Activated naive CD8-positive, alpha-beta T cell treated with anti-CD3 and anti-CD28 coated beads, Interleukin-2, amount 50 U/mL, for 24 hours (primary cell): ENCODE data around the gene GRM8.
"Not testable (repeated sequence)": the region's sequence is repeated elsewhere in the genome, so short reads cannot be mapped to it uniquely, and the experiment has no call there.

Source experiments
- ATAC-seq: fragments of 150-1000 bp; cut with Tn5 transposase; one replicate; pipeline ENCODE4 v1.10.0; 2021
- DNase-seq: peaks from one replicate; pipeline ENCODE4 v3.0.0; 2021
- H3K27ac Mint-ChIP-seq: one replicate; pipeline ENCODE4 v1.8.0; 2021; ENCODE audit warnings: mild to moderate bottlenecking, mixed read lengths
- H3K27me3 Mint-ChIP-seq: one replicate; pipeline ENCODE4 v1.8.0; 2021; ENCODE audit warnings: mixed read lengths
- H3K36me3 Mint-ChIP-seq: one replicate; pipeline ENCODE4 v1.8.0; 2021; ENCODE audit warnings: low read depth, mixed read lengths
- H3K4me1 Mint-ChIP-seq: one replicate; pipeline ENCODE4 v1.8.0; 2021; ENCODE audit warnings: mixed read lengths
- H3K4me3 Mint-ChIP-seq: one replicate; pipeline ENCODE4 v1.8.0; 2021; ENCODE audit warnings: mild to moderate bottlenecking, moderate library complexity, mixed read lengths
- H3K9me3 Mint-ChIP-seq: one replicate; pipeline ENCODE4 v1.8.0; 2021; ENCODE audit warnings: mixed read lengths

The GRM8 gene

DNA sequence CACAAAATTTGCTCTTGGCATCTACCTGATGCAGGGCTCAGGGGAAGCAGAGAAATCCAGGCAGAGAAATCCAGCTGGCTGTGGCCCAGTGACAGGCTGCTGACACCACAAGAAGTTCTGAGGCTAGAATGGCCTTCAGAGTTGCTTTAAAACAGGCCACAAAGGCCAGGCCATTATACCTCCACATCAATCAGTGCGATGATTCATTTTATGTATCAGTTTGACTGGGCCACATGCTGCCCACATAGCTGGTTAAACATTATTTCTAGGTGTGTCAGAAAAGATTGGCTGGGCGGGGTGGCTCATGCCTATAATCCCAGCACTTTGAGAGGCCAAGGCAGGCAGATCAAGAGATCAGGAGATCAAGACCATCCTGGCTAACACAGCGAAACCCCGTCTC, 341.1 kb downstream of the GRM8 start:
- H3K36me3 Mint-ChIP-seq, DNase-seq, H3K4me1 Mint-ChIP-seq, H3K27me3 Mint-ChIP-seq, H3K27ac Mint-ChIP-seq, H3K4me3 Mint-ChIP-seq, H3K9me3 Mint-ChIP-seq, ATAC-seq: not testable (repeated sequence)

DNA sequence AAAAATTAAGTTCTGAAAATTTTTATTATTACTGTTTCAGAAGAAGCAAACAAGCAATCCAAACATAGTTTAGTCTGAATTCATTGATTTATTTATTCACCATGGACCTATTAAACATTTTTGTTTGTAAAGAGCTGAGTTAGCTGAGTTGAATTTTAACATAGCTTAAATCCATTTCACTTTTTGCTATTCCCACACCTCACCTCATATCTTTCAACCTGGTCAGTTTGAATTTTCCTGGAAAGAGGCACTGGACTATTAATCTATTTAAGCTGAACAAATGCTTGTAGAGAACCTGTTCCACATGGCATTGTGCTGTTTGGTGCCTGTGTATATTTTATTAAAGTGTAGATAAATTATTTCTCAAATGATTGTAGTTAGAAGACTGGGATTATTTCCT, 344.2 kb downstream of the GRM8 start:
- H3K4me3 Mint-ChIP-seq, ATAC-seq, H3K4me1 Mint-ChIP-seq, H3K9me3 Mint-ChIP-seq, H3K27me3 Mint-ChIP-seq, H3K27ac Mint-ChIP-seq, H3K36me3 Mint-ChIP-seq, DNase-seq: not testable (repeated sequence)

DNA sequence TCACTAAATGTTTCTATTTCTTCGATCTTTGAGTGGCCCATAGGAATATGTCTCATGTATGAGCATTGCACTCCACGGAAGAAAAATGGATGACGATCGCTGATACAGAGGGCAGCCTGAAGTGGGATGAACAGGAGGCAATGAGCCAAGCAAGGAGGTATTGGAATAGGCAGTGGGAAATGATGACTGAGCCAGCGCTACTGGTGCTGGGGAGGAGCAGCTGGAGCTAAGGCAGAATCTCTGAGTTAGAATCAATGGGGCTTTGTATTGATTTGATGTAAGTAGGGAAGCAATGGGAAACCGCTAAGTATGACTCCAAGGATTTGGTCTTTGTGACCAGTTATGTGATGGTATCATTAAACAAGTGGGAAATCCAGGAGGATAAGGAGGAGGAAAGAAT, 345.1 kb downstream of the GRM8 start:
- ATAC-seq, H3K27me3 Mint-ChIP-seq, H3K4me1 Mint-ChIP-seq, H3K4me3 Mint-ChIP-seq, H3K9me3 Mint-ChIP-seq, DNase-seq, H3K36me3 Mint-ChIP-seq, H3K27ac Mint-ChIP-seq: not testable (repeated sequence)

DNA sequence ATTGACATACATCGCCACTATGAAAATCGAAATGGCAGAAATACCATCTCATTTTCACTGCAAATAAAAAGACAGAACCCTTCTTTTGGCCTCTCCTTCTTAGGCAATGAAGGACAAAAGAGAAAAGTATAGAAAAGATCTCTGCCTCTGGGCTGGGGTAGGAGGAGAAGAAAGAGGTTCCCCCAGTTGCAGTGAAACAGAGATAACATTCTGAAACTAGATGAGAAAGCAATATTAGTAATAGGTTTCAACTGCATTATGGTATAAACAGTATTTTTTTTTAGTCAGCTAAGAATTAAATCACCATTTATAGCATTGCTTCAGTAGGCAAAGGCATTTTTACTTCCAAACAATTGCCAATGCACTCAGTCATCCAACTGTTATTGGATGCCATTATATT, 347.5 kb downstream of the GRM8 start:
- not testable (repeated sequence) for H3K4me3 Mint-ChIP-seq, H3K9me3 Mint-ChIP-seq, H3K36me3 Mint-ChIP-seq, H3K4me1 Mint-ChIP-seq, ATAC-seq, H3K27me3 Mint-ChIP-seq, H3K27ac Mint-ChIP-seq, DNase-seq

DNA sequence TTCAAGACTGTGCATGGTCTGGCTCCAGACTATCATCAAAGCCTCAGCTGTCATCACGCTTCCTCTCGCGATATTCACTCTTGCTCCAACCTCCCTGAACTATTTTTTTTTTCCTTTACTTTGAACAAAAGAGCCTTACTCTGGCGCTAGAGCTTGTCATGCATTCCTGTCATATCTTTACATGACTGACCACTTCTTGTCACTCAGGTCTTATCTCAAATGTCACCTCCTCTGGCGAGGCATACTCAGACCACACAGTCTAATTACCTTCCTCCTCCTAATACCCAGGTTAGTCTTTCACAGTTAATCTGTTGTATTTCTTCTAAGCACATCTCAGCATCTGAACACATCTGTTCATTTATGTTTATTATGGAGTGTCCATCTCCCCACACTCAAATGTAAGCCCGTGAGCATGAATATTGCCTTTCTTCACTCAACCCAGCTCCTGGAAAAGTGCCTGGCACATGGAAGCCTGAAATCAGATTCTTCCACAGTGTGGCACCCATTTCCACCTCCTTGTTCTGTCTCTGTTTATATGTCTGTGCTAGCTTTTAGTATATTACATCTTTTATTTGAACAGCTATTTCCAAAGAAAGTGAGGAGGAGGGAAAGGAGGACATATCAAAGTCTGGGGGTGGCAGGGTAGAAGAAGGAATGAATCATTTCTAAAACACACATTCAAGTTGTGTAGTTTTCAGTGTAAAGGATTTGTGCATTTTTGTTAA, 351.5 kb downstream of the GRM8 start:
- H3K9me3 Mint-ChIP-seq: not testable (repeated sequence)

DNA sequence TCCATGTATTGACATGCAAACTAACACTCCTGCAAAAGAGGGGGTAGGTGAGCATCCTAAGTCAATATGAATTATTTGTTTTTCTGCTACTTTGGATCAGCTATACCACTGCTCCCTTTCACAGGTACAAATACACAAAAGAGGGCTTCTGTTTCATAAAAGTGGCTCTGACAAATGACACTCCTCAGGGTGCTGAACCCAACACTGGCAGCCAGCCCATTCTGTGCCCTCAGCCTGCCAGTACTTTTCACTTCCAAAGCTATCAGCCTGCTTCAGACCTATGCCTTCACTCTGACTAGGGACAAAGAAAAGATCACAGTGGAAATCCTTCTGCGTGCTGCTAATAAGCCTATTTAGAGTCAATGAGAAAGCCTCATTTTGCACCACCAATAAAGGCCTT, 364.8 kb downstream of the GRM8 start:
- not testable (repeated sequence) for H3K36me3 Mint-ChIP-seq, H3K4me3 Mint-ChIP-seq, H3K27me3 Mint-ChIP-seq, H3K4me1 Mint-ChIP-seq, H3K27ac Mint-ChIP-seq, ATAC-seq, DNase-seq, H3K9me3 Mint-ChIP-seq

More for the DNA sequence above, 351.5 kb downstream of the GRM8 start:
- DNase-seq, ATAC-seq, H3K4me1 Mint-ChIP-seq, H3K36me3 Mint-ChIP-seq, H3K27ac Mint-ChIP-seq, H3K4me3 Mint-ChIP-seq: not testable (repeated sequence)
- H3K27me3 Mint-ChIP-seq: peaks cover 16% of the 10 kb centered on the region

DNA sequence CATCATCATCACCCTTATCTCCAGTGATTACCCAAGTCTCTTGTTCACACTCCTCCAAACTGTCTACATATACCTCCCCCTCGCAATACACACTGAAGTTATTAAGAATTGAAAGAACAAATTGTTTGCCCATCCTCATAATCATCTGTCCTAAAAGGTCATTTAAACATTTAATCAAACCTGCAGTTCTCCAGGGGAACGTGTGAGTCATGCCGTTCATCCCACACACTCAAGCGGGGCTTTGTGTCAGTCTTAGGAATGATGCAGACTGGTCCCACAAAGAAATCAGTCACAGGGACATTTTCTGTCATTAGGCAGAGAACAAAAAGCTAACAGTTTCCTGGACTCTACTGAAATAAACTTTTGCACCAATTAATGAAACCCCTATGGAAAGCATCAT, 365.2 kb downstream of the GRM8 start:
- H3K27ac Mint-ChIP-seq, DNase-seq, H3K4me1 Mint-ChIP-seq, H3K4me3 Mint-ChIP-seq, ATAC-seq, H3K27me3 Mint-ChIP-seq, H3K36me3 Mint-ChIP-seq, H3K9me3 Mint-ChIP-seq: not testable (repeated sequence)

DNA sequence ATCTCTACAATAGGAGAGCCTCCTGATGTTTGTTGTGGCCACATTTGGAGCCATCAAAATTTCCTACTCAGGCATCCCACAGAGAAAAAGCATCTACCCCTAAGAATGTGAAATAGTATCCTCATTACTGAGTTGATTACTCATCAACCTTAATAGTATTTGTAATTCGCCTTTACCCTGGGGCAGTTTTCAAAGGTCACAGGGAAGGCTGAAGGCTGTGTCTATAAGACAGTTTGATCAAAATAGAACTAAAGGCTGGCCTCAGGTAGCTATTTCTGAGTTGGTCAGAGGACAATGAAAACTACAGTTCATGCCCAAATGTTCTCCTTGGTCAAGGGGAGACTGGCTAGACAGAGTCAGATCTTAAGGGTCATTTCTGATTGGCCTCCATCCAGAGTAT, 370.0 kb downstream of the GRM8 start:
- not testable (repeated sequence) for ATAC-seq, H3K9me3 Mint-ChIP-seq, H3K27me3 Mint-ChIP-seq, DNase-seq, H3K4me3 Mint-ChIP-seq, H3K36me3 Mint-ChIP-seq, H3K27ac Mint-ChIP-seq, H3K4me1 Mint-ChIP-seq

DNA sequence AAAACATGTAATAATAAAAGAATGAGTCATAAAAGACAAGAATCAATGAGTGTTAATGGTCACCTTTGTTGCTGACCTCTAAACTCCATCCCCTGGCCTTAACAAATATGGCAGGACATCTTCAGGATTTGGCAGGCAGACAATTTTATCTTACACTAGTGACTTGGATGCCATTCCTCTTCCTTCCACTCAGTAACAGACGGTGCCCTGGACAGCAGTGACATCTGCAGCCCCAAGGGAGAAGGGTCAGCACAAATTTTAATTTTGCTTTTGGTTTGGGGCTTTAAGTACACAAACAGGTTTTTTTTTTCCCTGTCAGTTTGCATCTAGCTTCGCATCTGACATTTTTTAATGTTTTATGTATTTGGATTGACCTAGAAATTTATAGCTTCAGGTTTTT, 370.8 kb downstream of the GRM8 start:
- not testable (repeated sequence) for H3K9me3 Mint-ChIP-seq, ATAC-seq, H3K36me3 Mint-ChIP-seq, H3K27me3 Mint-ChIP-seq, H3K4me1 Mint-ChIP-seq, H3K4me3 Mint-ChIP-seq, H3K27ac Mint-ChIP-seq, DNase-seq

DNA sequence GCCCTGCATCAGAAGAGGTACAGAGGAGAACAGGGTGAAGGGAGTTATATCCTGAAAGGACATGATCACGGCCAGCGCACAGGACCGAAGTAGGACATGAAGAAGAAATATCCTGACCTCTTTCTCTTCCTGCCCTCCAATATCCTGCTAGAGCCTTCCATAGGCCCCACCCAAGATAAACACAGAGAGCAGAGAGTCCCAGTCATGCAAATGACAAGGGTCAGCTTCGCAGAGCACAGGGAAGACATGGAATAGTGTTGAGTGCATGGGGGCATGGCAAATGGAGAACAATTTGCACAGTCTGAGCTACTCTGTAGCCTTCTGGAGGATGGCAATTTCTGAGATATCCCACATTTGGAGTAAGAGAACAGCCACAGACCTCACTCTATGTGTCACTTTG, 371.4 kb downstream of the GRM8 start:
- Mint-ChIP-seq H3K4me1 (no peaks in the 10 kb centered on the region), H3K27ac (no peak overlapping the region), H3K36me3 (no peaks in the 10 kb centered on the region), H3K27me3 (no peaks in the 10 kb centered on the region), H3K4me3 (no peak overlapping the region), H3K9me3 (no peaks in the 10 kb centered on the region)
- ATAC-seq: no peak
- no peak for DNase-seq

DNA sequence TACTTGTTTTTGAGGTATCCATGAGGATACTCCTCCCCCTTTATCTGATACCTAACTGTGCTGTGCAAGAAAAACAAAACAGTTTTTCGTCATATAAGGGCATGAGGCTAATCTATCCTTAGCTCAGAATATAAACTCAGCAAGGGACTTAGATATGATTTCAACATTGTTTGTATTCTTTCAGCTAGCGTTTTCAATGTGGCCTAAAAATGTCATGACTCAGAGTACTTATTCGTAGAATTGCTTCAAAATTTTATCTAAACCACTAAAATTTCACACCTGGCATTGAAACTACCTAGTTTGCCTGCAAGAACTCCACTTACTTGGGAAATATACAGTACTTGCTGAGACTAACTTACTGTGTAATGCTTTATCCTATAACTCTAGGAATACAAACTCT, 376.2 kb downstream of the GRM8 start:
- H3K27me3 Mint-ChIP-seq, H3K9me3 Mint-ChIP-seq, DNase-seq, H3K4me3 Mint-ChIP-seq, ATAC-seq, H3K27ac Mint-ChIP-seq, H3K36me3 Mint-ChIP-seq, H3K4me1 Mint-ChIP-seq: not testable (repeated sequence)

DNA sequence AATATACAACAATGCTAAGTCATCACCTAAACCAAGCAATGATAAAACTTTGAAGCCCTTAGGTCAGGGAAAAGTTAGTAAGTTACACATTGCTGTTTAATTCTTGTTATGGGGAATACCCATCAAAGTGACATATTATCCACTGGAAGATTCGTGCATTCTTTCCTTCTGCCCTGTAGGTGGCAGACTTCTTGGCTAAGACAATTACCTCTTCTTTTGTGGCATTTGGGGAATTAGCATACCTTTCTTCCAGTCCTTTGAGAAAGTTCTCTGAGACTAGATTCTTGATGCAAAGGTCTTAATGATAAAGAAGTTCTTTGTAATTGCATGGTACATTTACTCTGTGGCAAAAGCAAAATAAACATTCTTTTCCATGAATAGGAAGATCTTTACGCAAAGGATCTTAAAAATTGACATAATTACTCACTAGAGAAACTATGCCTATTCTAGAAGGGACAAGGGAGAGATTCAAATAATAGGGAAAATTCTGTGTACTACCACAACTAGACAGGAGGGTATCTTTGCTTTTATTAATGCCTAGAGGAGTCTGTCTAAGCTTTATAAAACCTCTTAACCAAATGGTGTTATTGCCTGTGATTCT, 395.9 kb downstream of the GRM8 start:
- DNase-seq (no peak), ATAC-seq (no peak)
- H3K9me3 Mint-ChIP-seq: no peaks in the 10 kb centered on the region
- H3K4me1 Mint-ChIP-seq: no peaks in the 10 kb centered on the region
- peaks cover 4% of the 10 kb centered on the region for H3K27me3 Mint-ChIP-seq
- H3K27ac Mint-ChIP-seq: no peak overlapping the region
- H3K36me3 Mint-ChIP-seq: no peaks in the 10 kb centered on the region
- no peak overlapping the region for H3K4me3 Mint-ChIP-seq

DNA sequence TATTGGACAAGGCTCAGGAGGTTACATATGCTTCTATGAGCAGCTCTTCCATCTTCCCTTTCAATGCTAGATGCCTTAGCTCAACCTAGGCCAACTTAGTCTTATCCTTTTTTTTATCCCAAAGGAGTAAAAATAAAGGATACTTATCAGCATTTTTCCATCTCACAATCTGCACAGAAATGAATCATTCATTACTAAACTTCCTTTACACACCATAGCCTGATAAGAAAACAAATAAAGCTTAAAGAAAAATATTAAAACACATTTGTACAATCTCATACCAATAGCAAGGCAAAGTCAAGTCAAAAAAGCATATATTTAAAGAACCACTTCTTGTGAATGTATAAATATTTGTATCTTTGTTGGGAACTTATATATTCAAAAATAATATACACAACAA, 407.4 kb downstream of the GRM8 start:
- Mint-ChIP-seq H3K27ac (no peak overlapping the region), H3K4me3 (no peak overlapping the region), H3K9me3 (peaks cover 5% of the 10 kb centered on the region)

DNA sequence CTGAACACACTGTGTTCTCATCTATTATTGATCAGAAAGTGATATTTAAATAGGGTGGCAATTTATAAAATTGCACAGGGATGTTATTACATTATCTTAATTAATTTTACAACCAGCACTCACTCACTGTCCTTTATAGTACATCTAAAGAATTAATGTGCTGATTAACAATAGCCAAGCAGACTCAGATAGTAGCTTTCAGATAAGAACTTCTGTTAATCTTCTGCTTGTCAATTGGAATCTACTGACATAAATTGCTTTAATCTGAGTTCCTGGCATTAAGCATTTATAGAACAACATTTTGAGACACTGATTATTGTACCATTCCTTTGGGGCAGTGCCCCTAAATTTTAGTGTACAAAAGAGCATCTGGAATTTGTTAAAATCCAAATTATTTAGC, 408.9 kb downstream of the GRM8 start:
- H3K36me3 Mint-ChIP-seq: no peaks in the 10 kb centered on the region
- DNase-seq (no peak), ATAC-seq (no peak)
- no peak overlapping the region for H3K4me3 Mint-ChIP-seq
- H3K27me3 Mint-ChIP-seq: no peaks in the 10 kb centered on the region
- no peak overlapping the region for H3K27ac Mint-ChIP-seq
- no peaks in the 10 kb centered on the region for H3K4me1 Mint-ChIP-seq
- peaks cover 5% of the 10 kb centered on the region for H3K9me3 Mint-ChIP-seq

More for the DNA sequence above, 407.4 kb downstream of the GRM8 start:
- DNase-seq (no peak), ATAC-seq (no peak)
- Mint-ChIP-seq H3K4me1 (no peaks in the 10 kb centered on the region), H3K27me3 (no peaks in the 10 kb centered on the region), H3K36me3 (no peaks in the 10 kb centered on the region)

DNA sequence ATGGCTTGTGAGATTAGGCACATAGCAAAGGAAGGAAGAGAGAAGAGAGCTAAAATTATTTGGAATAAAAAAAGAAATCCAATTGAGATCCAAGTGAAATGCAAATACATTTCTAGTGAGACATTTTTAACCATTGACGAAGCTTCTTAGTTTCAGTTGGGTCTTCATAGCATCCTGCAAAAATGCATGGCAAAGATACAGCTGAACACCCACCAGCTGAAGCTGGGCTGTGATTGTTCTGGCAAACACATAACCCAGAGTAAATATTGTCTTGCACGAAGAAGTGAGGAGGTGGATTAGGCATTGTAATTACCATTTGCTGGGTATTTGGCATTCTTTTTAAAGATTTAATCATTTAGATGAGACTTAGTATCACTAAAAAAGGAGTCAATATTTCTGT, 409.4 kb downstream of the GRM8 start:
- no peak overlapping the region for H3K27ac Mint-ChIP-seq
- no peak for ATAC-seq
- H3K4me3 Mint-ChIP-seq: no peak overlapping the region
- H3K9me3 Mint-ChIP-seq: peaks cover 5% of the 10 kb centered on the region
- no peaks in the 10 kb centered on the region for H3K27me3 Mint-ChIP-seq
- no peak for DNase-seq
- no peaks in the 10 kb centered on the region for H3K4me1 Mint-ChIP-seq
- H3K36me3 Mint-ChIP-seq: no peaks in the 10 kb centered on the region

DNA sequence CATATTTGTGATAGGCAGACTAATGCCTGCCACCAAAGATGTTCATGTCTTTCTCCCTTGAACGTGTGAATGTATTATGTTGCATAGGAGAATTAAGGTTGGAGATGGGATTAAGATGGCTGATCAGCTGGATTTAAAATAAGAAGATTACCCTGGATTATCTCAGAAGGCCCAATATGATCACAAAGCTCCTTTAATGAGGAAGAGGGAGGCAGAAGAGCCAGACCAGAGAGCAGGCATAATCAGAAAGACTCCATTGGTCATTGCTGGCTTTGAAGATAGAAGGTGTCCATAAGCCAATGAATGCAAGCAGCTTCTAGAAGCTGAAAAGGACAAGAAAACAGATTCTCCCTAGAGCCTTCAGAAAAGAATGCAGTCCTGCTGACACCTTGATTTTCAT, 410.3 kb downstream of the GRM8 start:
- DNase-seq (no peak), ATAC-seq (no peak)
- Mint-ChIP-seq H3K4me1 (no peaks in the 10 kb centered on the region), H3K4me3 (no peak overlapping the region), H3K36me3 (no peaks in the 10 kb centered on the region), H3K27ac (no peak overlapping the region), H3K9me3 (no peaks in the 10 kb centered on the region), H3K27me3 (no peaks in the 10 kb centered on the region)
